HCT116 (cell line): Measurements from ENCODE around the gene IMMT. TPM values are rescaled to one million over a fixed set of nuclear protein-coding genes. Genes with fewer than 3 reads are reported as not detected.

ENCODE experiments used
- microRNA-seq: library from miRNA; unstranded; fragments of <30 nt; microRNA quantifications from one replicate; pipeline ENCODE4, GENCODE V29; 2016; ENCODE audit warnings: borderline number of aligned reads
- total RNA-seq: library from RNA; stranded (reverse); gene quantifications from one replicate; pipeline ENCODE4 v1.2.1, GENCODE V29; 2021; ENCODE audit not compliant: unreplicated experiment

The IMMT gene
- total RNA-seq, 1 experiment from 2014 or later: 125 TPM

Small RNA genes lying within 50 kb of the gene (microRNA-seq; reads per million reads assigned to microRNA genes)
- gene MIR4779: not detected

Other genes with a start within 250 kb of the IMMT start
- gene POLR1A, start 89.6 kb downstream of the IMMT start, total RNA-seq: 46.6 TPM
- gene PTCD3, start 89.2 kb downstream of the IMMT start, total RNA-seq: 154 TPM
- gene MRPL35, start 4.0 kb upstream of the IMMT start, total RNA-seq: 50.3 TPM
- gene REEP1, start 142.2 kb upstream of the IMMT start, total RNA-seq: 5.9 TPM
- 52.6 TPM for gene KDM3A, start 245.9 kb upstream of the IMMT start, total RNA-seq